Suprapubic skin (tissue), 4 donors: ENCODE measurements around the gene MRGPRF. TPM values are rescaled to one million over a fixed set of nuclear protein-coding genes. Genes with fewer than 3 reads are reported as not detected.
A peak's percentile ranks its signal among the peaks of the same experiment; 100 is the strongest.

Experiments
- DNase-seq, 2 donors: peaks; one replicate each; pipeline ENCODE4 v3.0.0-alpha.2; 2019; ENCODE audit warnings: low spot score in 2 of 2
- H3K27ac ChIP-seq: fragments of 200-600 bp; sonication (generic); one replicate; pipeline ENCODE4 v1.5.1; 2019
- H3K27me3 ChIP-seq: fragments of 200-600 bp; sonication (generic); one replicate; pipeline ENCODE4 v1.5.1; 2019
- H3K36me3 ChIP-seq: fragments of 200-600 bp; sonication (generic); one replicate; pipeline ENCODE4 v1.5.1; 2019
- H3K4me1 ChIP-seq: fragments of 200-600 bp; sonication (generic); one replicate; pipeline ENCODE4 v1.5.1; 2019
- H3K4me3 ChIP-seq: fragments of 200-600 bp; sonication (generic); one replicate; pipeline ENCODE4 v1.5.1; 2019; ENCODE audit warnings: mild to moderate bottlenecking
- H3K9me3 ChIP-seq: fragments of 200-600 bp; sonication (generic); one replicate; pipeline ENCODE4 v1.5.1; 2019
- CTCF ChIP-seq, 2 donors: fragments of 200-600 bp in 1 of 2; fragments of 450-650 bp in 1 of 2; sonication (generic) in 1 of 2; IDR thresholded peaks; one replicate each; pipeline ENCODE4 v1.5.1; 2016 to 2019; ENCODE audit warnings: antibody characterized with exemption in 2 of 2, mild to moderate bottlenecking in 1 of 2, moderate library complexity in 1 of 2
- EP300 ChIP-seq: sonication (generic); formaldehyde crosslinking; IDR thresholded peaks from one replicate; pipeline ENCODE4 v1.6.1; 2017; ENCODE audit warnings: antibody characterized with exemption
- POLR2A ChIP-seq, 2 donors: fragments of 450-650 bp; IDR thresholded peaks; one replicate each; pipeline ENCODE4 v1.6.1; 2017; ENCODE audit warnings: antibody characterized with exemption in 2 of 2, mild to moderate bottlenecking in 2 of 2, moderate library complexity in 2 of 2
- POLR2AphosphoS5 ChIP-seq, 3 donors: sonication (generic); formaldehyde crosslinking; IDR thresholded peaks; one replicate each; pipeline ENCODE4 v1.6.1; 2017; ENCODE audit warnings: antibody characterized with exemption in 3 of 3
- WGBS: methylation state at CpG from one replicate; pipeline ENCODE4 v1.1.5; 2018; 5-methylcytosine and 5-hydroxymethylcytosine counted together
- total RNA-seq, 4 donors: library from RNA; depleted of rRNA; stranded (reverse); fragments of >200 nt; gene quantifications; one replicate each; pipeline ENCODE4 v1.1.0, GENCODE V29; 2016

The MRGPRF gene
- total RNA-seq, 4 donors from 2014 or later, result 2.0 to 9.8 (median 4.8) TPM

- H3K4me1 ChIP-seq, result peaks cover 3% of the 10 kb centered on the region
- H3K9me3 ChIP-seq, result no peaks in the 10 kb centered on the region
- peaks cover 4% of the 10 kb centered on the region for H3K27me3 ChIP-seq
- H3K36me3 ChIP-seq, result no peaks in the 10 kb centered on the region
- peak; percentile 29 to 48 for DNase-seq
- no peak overlapping the region for H3K27ac ChIP-seq
- TF ChIP-seq CTCF (IDR thresholded peaks at IDR 0.05) (no peak), EP300 (no peak), POLR2A (IDR thresholded peaks at IDR 0.05) (no peak), POLR2AphosphoS5 (IDR thresholded peaks at IDR 0.05) (no peak)
- 86% methylated on average over 8 of the region's 8 CpGs for WGBS
- H3K4me3 ChIP-seq, result no peak overlapping the region
Measured at GRCh38 chr11:68970921-68971636, 42.0 kb downstream of the MRGPRF start.

GRCh38 chr11:68969386-68969785, 43.7 kb downstream of the MRGPRF start:
- TF ChIP-seq EP300 (no peak), POLR2A (IDR thresholded peaks at IDR 0.05) (no peak), POLR2AphosphoS5 (IDR thresholded peaks at IDR 0.05) (no peak), CTCF (IDR thresholded peaks at IDR 0.05) (no peak)
- 64% methylated on average over 8 of the region's 8 CpGs for WGBS
- no peak overlapping the region for H3K4me3 ChIP-seq

GRCh38 chr11:68968306-68969250, 44.5 kb downstream of the MRGPRF start:
- H3K27me3 ChIP-seq, result peaks cover 4% of the 10 kb centered on the region
- H3K4me3 ChIP-seq, result no peak overlapping the region
- DNase-seq, result peak; percentile 47 to 56
- H3K4me1 ChIP-seq, result peaks cover 2% of the 10 kb centered on the region
- H3K27ac ChIP-seq, result no peak overlapping the region
- WGBS, result 82% methylated on average over 22 of the region's 29 CpGs
- H3K9me3 ChIP-seq, result no peaks in the 10 kb centered on the region
- TF ChIP-seq POLR2AphosphoS5 (IDR thresholded peaks at IDR 0.05), result no peak
- no peak for TF ChIP-seq POLR2A (IDR thresholded peaks at IDR 0.05)
- TF ChIP-seq EP300, result no peak
- no peak for TF ChIP-seq CTCF (IDR thresholded peaks at IDR 0.05)
- H3K36me3 ChIP-seq, result no peaks in the 10 kb centered on the region

More at GRCh38 chr11:68969386-68969785, 43.7 kb downstream of the MRGPRF start:
- Histone ChIP-seq H3K4me1 (peaks cover 3% of the 10 kb centered on the region), H3K27me3 (peaks cover 4% of the 10 kb centered on the region), H3K27ac (no peak overlapping the region), H3K36me3 (no peaks in the 10 kb centered on the region), H3K9me3 (no peaks in the 10 kb centered on the region)
- peak; percentile 15 to 62 for DNase-seq

- Histone ChIP-seq H3K36me3 (no peaks in the 10 kb centered on the region), H3K9me3 (no peaks in the 10 kb centered on the region), H3K27me3 (peaks cover 4% of the 10 kb centered on the region), H3K4me1 (no peaks in the 10 kb centered on the region), H3K27ac (no peak overlapping the region), H3K4me3 (no peak overlapping the region)
- TF ChIP-seq POLR2A (IDR thresholded peaks at IDR 0.05) (no peak), EP300 (no peak), POLR2AphosphoS5 (IDR thresholded peaks at IDR 0.05) (no peak), CTCF (IDR thresholded peaks at IDR 0.05) (no peak)
- peak; percentile 15 to 34 for DNase-seq
- WGBS, result 83% methylated on average over 9 of the region's 9 CpGs
Measured at GRCh38 chr11:68966894-68967780, 45.9 kb downstream of the MRGPRF start.
